Measurements from ENCODE around the gene BCL2L2.

DNA sequence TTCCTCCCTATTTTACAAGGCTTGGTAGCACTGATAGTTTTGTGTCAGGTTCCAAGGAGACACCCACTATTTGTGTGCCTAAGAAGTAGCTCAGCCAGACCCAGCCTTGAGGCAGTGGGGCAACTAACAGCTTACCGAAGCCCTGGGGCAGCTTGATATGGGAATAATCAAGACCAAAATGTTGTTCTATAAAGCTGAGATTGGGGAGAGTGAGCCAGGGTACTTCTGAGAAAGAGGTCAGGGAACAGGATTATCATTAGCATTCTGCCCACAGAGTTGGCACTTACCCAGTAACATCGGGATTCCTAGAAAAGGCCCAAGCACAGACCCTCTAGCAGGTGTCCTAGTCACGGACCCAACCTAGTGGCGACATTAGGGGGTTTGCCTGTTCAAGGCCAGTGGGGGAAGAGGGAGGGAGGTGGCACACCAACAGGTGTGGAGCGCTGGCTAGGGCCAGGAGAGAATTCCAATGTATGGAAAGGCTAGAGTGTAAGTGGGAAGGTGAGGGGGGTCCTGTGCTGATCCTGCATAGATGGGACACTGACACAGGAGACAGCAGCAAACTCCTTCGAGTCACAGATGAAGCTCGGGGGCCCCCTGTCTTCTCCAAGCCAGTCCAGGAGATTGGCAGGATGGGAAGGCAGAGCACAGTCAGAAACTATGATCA, 8.9 kb upstream of the BCL2L2 start:
- TF ChIP-seq POLR2A (IDR thresholded peaks at IDR 0.05) = no peak
- TF ChIP-seq CTCF (IDR thresholded peaks at IDR 0.05) = no peak
- TF ChIP-seq EP300 (IDR thresholded peaks at IDR 0.05) = no peak

All from tibial nerve (tissue), 4 donors.